Activated naive CD4-positive, alpha-beta T cell treated with anti-CD3 and anti-CD28 coated beads for 36 hours (primary cell): ENCODE data around the gene ZSWIM1. TPM values are rescaled to one million over a fixed set of nuclear protein-coding genes. Genes with fewer than 3 reads are reported as not detected.
"Not testable (repeated sequence)": the region's sequence is repeated elsewhere in the genome, so short reads cannot be mapped to it uniquely, and the experiment has no call there.

Source experiments
- CTCF ChIA-PET: fragments of 350-600 bp; sonication (Branson Sonifier 250); formaldehyde crosslinking; loops from one replicate; lab custom pipeline; 2021; ENCODE audit warnings: antibody characterized with exemption; lab: Charles Lee
- DNase-seq: peaks from one replicate; pipeline ENCODE4 v3.0.0-alpha.2; 2020
- H3K27ac Mint-ChIP-seq: one replicate; pipeline ENCODE4 v1.8.0; 2021; ENCODE audit warnings: mild to moderate bottlenecking, mixed read lengths
- H3K27me3 Mint-ChIP-seq: one replicate; pipeline ENCODE4 v1.8.0; 2021; ENCODE audit warnings: low read depth, mixed read lengths
- H3K36me3 Mint-ChIP-seq: one replicate; pipeline ENCODE4 v1.8.0; 2021; ENCODE audit warnings: low read depth, mixed read lengths
- H3K4me1 Mint-ChIP-seq: one replicate; pipeline ENCODE4 v1.8.0; 2021; ENCODE audit warnings: low read depth, mixed read lengths
- H3K4me3 Mint-ChIP-seq: one replicate; pipeline ENCODE4 v1.8.0; 2021; ENCODE audit warnings: mild to moderate bottlenecking, moderate library complexity, mixed read lengths
- H3K9me3 Mint-ChIP-seq: one replicate; pipeline ENCODE4 v1.8.0; 2021; ENCODE audit warnings: mixed read lengths
- intact Hi-C: fragments of 100-400 bp; cut with micrococcal nuclease; formaldehyde crosslinking; loops from one replicate; pipeline ENCODE4 v1.15.1; 2023
- total RNA-seq, 2 experiments: library from RNA; stranded (reverse); gene quantifications; one replicate each; pipeline ENCODE4 v1.2.3, GENCODE V29; 2021

The ZSWIM1 gene
- total RNA-seq, 2 experiments from 2014 or later, result 8.2 to 8.4 TPM

- no peaks in the 10 kb centered on the region for H3K9me3 Mint-ChIP-seq
- DNase-seq, result no peak
- peaks cover 22% of the 10 kb centered on the region for H3K4me1 Mint-ChIP-seq
Observed at GRCh38 chr20:45892828-45893500, 11.9 kb downstream of the ZSWIM1 start.

DNA sequence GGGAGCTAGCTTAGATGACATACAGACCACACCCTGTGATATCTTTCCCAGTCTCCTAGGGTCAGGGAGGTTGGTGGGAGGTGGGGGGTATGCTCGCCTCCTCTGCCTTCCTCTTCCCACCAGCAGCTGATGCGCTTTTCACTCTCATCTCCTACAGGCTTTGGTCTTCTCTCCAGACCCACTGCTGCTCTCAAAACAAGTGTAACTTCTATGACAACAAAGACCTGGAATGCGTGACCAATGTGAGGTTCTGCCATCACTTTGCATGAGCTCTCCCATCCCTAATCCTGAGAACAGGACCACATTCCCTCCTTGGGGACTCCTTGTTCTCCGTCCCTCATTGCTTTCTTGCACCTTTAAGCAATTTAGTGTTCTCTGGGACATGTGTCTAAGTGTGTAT, 12.8 kb downstream of the ZSWIM1 start:
- no peak overlapping the region for H3K4me3 Mint-ChIP-seq
- H3K9me3 Mint-ChIP-seq, result no peaks in the 10 kb centered on the region
- no peak for DNase-seq
- H3K27ac Mint-ChIP-seq, result no peak overlapping the region
- intact Hi-C loops, result no loop called here
- CTCF ChIA-PET, result no interaction called here
- no peaks in the 10 kb centered on the region for H3K27me3 Mint-ChIP-seq
- peaks cover 22% of the 10 kb centered on the region for H3K4me1 Mint-ChIP-seq
- H3K36me3 Mint-ChIP-seq, result peaks cover 7% of the 10 kb centered on the region

More at GRCh38 chr20:45892828-45893500, 11.9 kb downstream of the ZSWIM1 start:
- H3K36me3 Mint-ChIP-seq, result peaks cover 5% of the 10 kb centered on the region
- H3K27me3 Mint-ChIP-seq, result no peaks in the 10 kb centered on the region
- intact Hi-C loops, result no loop called here
- CTCF ChIA-PET, result interaction anchor here (0.9 to 1.2 kb wide), 3 partner anchors 7 to 658 kb away, joined by 3 to 5 read pairs (median 4); no protein-coding TSS in a partner anchor
- no peak overlapping the region for H3K27ac Mint-ChIP-seq
- peak overlapping the region; percentile 89 for H3K4me3 Mint-ChIP-seq

- DNase-seq, result no peak
- peaks cover 9% of the 10 kb centered on the region for H3K36me3 Mint-ChIP-seq
- no peak overlapping the region for H3K27ac Mint-ChIP-seq
- CTCF ChIA-PET, result no interaction called here
- peaks cover 18% of the 10 kb centered on the region for H3K4me1 Mint-ChIP-seq
- no peaks in the 10 kb centered on the region for H3K27me3 Mint-ChIP-seq
- H3K4me3 Mint-ChIP-seq, result no peak overlapping the region
- no peaks in the 10 kb centered on the region for H3K9me3 Mint-ChIP-seq
- intact Hi-C loops, result no loop called here
Observed at GRCh38 chr20:45894797-45895196, 13.8 kb downstream of the ZSWIM1 start.

GRCh38 chr20:45896641-45897161, 15.7 kb downstream of the ZSWIM1 start:
- Mint-ChIP-seq H3K4me3 (no peak overlapping the region), H3K36me3 (peaks cover 9% of the 10 kb centered on the region), H3K4me1 (peaks cover 13% of the 10 kb centered on the region), H3K27me3 (no peaks in the 10 kb centered on the region), H3K9me3 (no peaks in the 10 kb centered on the region), H3K27ac (no peak overlapping the region)
- intact Hi-C loops, result no loop called here
- CTCF ChIA-PET, result no interaction called here
- no peak for DNase-seq

GRCh38 chr20:45897289-45897688, 16.3 kb downstream of the ZSWIM1 start:
- H3K27me3 Mint-ChIP-seq, result no peaks in the 10 kb centered on the region
- H3K27ac Mint-ChIP-seq, result no peak overlapping the region
- CTCF ChIA-PET, result no interaction called here
- H3K4me1 Mint-ChIP-seq, result peaks cover 8% of the 10 kb centered on the region
- intact Hi-C loops, result no loop called here
- H3K36me3 Mint-ChIP-seq, result peaks cover 9% of the 10 kb centered on the region
- no peaks in the 10 kb centered on the region for H3K9me3 Mint-ChIP-seq
- no peak overlapping the region for H3K4me3 Mint-ChIP-seq
- no peak for DNase-seq

DNA sequence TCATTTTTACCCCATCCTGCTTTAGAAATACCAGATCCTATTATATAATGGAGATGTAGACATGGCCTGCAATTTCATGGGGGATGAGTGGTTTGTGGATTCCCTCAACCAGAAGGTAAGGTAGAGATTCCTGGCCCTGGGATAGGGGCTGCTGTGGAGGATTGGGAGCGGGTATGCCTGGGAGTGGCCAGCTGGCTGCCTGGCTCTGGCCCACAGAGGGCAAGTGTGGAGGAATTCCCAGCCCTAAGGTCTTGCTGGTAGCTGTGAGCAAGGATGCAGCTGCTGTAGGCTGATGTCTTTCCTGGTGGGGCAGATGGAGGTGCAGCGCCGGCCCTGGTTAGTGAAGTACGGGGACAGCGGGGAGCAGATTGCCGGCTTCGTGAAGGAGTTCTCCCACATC, 16.7 kb downstream of the ZSWIM1 start:
- DNase-seq, result no peak
- H3K4me1 Mint-ChIP-seq, result peaks cover 4% of the 10 kb centered on the region
- no peaks in the 10 kb centered on the region for H3K9me3 Mint-ChIP-seq
- CTCF ChIA-PET, result no interaction called here
- intact Hi-C loops, result no loop called here
- H3K27ac Mint-ChIP-seq, result no peak overlapping the region
- H3K36me3 Mint-ChIP-seq, result peaks cover 9% of the 10 kb centered on the region
- H3K4me3 Mint-ChIP-seq, result no peak overlapping the region
- H3K27me3 Mint-ChIP-seq, result no peaks in the 10 kb centered on the region

- Mint-ChIP-seq H3K36me3 (peaks cover 7% of the 10 kb centered on the region), H3K27me3 (no peaks in the 10 kb centered on the region), H3K4me3 (no peak overlapping the region), H3K4me1 (no peaks in the 10 kb centered on the region), H3K9me3 (no peaks in the 10 kb centered on the region), H3K27ac (no peak overlapping the region)
- intact Hi-C loops, result no loop called here
- CTCF ChIA-PET, result no interaction called here
- DNase-seq, result no peak
Observed at GRCh38 chr20:45898285-45898684, 17.3 kb downstream of the ZSWIM1 start.

DNA sequence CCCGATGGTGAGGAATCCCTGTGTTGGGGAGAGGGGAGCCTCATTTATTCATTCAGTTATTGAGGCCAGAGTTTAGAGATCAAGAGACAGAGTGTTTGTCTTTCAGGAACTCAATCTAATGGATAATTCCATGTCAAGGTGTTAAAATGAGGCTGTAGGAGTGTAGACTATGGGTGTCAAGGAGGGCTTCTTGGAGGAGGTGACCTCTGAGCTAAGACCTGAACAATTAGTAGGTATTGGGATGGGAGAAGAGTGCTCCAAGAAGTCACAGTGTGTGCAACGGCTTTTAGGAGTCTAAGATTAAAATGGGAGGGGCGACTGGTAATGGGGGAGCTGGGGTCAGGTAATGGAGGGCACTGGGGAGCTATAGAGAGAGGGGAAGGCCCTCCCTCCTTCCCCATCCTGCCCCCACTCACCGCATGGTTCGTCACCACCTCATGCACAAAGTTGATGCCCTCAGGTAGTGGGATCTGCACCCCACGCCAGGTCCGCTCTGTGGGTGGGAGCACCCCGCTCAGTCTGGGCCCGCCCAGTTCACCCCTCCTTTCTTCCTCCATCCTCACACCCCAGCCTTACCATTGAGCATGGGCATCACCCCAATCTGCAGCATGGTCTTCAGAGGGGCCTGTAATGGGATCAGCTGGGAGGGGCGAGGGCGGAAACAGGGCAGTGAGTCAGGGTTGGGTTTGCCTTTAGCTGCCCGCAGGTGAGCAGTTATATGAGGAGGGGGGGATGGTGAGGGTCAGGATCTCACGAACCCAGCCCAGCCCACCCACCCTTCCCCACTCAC, 18.2 kb downstream of the ZSWIM1 start:
- CTCF ChIA-PET, result no interaction called here
- H3K27ac Mint-ChIP-seq, result no peak overlapping the region

DNA sequence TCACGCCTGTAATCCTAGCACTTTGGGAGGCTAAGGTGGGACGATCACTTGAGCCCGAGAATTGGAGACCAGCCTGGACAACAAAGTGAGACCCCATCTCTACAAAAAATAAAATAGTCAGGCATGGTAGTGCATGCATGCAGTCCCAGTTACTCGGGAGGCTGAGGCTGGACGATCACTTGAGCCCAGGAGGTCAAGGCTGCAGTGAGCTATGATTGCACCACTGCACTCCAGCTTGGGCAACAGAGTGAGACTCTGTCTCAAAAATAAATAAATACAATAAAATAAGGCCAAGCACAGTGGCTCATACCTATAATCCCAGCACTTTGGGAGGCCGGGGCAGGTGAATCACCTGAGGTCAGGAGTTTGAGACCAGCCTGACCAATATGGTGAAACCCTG, 20.3 kb downstream of the ZSWIM1 start:
- CTCF ChIA-PET, H3K27me3 Mint-ChIP-seq, DNase-seq, intact Hi-C loops, H3K4me1 Mint-ChIP-seq, H3K9me3 Mint-ChIP-seq, H3K4me3 Mint-ChIP-seq, H3K27ac Mint-ChIP-seq, H3K36me3 Mint-ChIP-seq: not testable (repeated sequence)

More for the DNA sequence above, 18.2 kb downstream of the ZSWIM1 start:
- Mint-ChIP-seq H3K36me3 (peaks cover 4% of the 10 kb centered on the region), H3K9me3 (no peaks in the 10 kb centered on the region), H3K4me3 (no peak overlapping the region), H3K4me1 (no peaks in the 10 kb centered on the region), H3K27me3 (no peaks in the 10 kb centered on the region)
- intact Hi-C loops, result no loop called here
- no peak for DNase-seq

DNA sequence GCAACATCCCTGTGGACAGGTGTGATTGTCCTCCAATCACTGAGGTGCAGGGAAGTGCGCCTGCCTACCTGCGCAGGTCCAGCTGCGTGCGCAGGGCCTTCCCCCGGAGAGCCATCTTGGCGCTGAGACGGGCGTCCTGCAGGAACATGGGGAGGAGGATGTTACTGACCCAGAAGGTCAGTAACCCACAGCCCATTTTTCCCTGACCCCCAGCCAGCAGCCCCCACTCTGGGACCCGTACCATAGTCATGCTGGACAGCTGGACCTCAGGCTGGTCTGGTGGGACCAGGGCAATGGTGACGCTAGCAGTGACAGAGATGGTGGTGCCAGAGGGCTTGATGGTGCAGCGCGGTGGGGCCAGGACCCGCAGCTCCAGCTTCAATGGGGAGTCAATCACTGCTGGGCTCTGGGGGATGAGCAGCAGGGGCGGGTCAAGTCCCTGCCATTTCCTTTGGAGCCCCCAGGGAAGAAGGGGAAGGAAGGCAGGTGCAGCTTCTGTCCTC, 21.2 kb downstream of the ZSWIM1 start:
- DNase-seq, result no peak
- no peak overlapping the region for H3K27ac Mint-ChIP-seq
- CTCF ChIA-PET, result interaction anchor here (0.6 kb wide), 1 partner anchor 41 kb away, joined by 3 read pairs; no protein-coding TSS in a partner anchor
- no peaks in the 10 kb centered on the region for H3K27me3 Mint-ChIP-seq
- peaks cover 4% of the 10 kb centered on the region for H3K36me3 Mint-ChIP-seq
- intact Hi-C loops, result no loop called here
- no peaks in the 10 kb centered on the region for H3K4me1 Mint-ChIP-seq
- H3K4me3 Mint-ChIP-seq, result no peak overlapping the region
- no peaks in the 10 kb centered on the region for H3K9me3 Mint-ChIP-seq

DNA sequence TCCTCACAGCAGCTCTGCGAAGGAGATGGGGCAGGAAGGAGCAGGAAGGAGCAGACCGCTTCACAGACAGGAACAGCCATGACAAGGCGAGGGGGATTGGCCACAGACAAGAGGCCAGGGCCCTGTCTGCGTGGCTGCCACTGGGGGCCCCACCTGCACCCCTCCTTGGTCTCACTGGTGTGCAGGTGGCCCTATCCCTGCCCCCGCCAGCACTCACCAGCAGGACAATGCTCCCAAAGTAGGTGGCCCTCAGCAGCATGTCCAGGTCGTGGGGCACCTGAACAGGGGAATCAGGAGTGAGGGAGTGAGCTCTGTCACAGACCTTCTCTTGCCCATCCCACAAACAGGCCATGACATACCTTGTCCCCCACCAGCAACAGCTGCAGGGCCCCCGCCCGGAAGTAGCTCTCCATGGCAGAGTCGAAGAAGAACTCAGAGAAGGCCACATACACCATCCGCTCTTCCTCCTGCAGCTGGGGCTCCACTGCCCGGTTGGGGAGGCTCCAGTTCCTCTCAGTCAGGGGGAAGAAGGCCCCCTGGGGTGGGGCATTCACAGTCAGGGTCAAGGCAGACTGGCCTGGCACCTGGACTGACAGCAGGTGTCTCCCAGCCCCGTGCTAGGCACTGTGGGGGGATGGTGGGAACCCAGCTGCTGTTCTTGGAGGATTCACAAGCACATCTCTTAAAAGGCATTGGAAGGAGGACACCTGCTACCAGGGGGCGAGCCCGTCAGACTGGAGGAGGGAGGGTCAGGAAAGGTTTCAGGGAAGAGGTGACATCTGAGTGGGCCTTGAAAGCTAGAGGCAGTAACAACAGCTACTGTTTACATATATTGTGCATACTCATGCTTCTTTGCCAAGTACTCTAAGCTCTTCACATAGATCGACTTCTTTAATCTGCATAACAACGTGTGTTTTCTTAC, 23.8 kb downstream of the ZSWIM1 start:
- Mint-ChIP-seq H3K27ac (no peak overlapping the region), H3K36me3 (no peaks in the 10 kb centered on the region), H3K9me3 (no peaks in the 10 kb centered on the region), H3K27me3 (no peaks in the 10 kb centered on the region), H3K4me1 (no peaks in the 10 kb centered on the region), H3K4me3 (no peak overlapping the region)
- intact Hi-C loops, result no loop called here
- CTCF ChIA-PET, result interaction anchor here (1.4 kb wide), 2 partner anchors 65 to 81 kb away, joined by 4 to 5 read pairs; no protein-coding TSS in a partner anchor
- DNase-seq, result no peak
